Tibial nerve (tissue), 4 donors: ENCODE data around the gene GABRG1. TPM values are rescaled to one million over a fixed set of nuclear protein-coding genes. Genes with fewer than 3 reads are reported as not detected.

Experiments used
- DNase-seq, 2 donors: peaks; one replicate each; pipeline ENCODE4 v3.0.0-alpha.2; 2019; ENCODE audit warnings: low spot score in 2 of 2
- H3K27ac ChIP-seq, 4 donors: fragments of 200-600 bp; sonication (generic) in 3 of 4; one replicate each; pipeline ENCODE4 v1.5.1; 2017 to 2019; ENCODE audit warnings: mild to moderate bottlenecking in 1 of 4
- H3K27me3 ChIP-seq, 2 donors: fragments of 200-600 bp; sonication (generic) in 1 of 2; one replicate each; pipeline versions ENCODE4 v1.5.1 to v1.6.0; 2017 to 2019
- H3K36me3 ChIP-seq, 3 donors: fragments of 200-600 bp; sonication (generic); one replicate each; pipeline ENCODE4 v1.5.1; 2018 to 2019
- H3K4me1 ChIP-seq, 4 donors: fragments of 200-600 bp; sonication (generic) in 3 of 4; one replicate each; pipeline ENCODE4 v1.5.1; 2017 to 2019
- H3K4me3 ChIP-seq, 4 donors: fragments of 200-600 bp; sonication (generic) in 3 of 4; one replicate each; pipeline ENCODE4 v1.5.1; 2017 to 2019; ENCODE audit warnings: mild to moderate bottlenecking in 1 of 4, moderate library complexity in 1 of 4
- H3K9me3 ChIP-seq, 4 donors: fragments of 200-600 bp; sonication (generic) in 3 of 4; one replicate each; pipeline ENCODE4 v1.5.1; 2017 to 2019
- EP300 ChIP-seq, 2 donors: sonication (generic); formaldehyde crosslinking; IDR thresholded peaks; one replicate each; pipeline ENCODE4 v1.6.1; 2017; ENCODE audit warnings: antibody characterized with exemption in 2 of 2, mild to moderate bottlenecking in 1 of 2
- POLR2A ChIP-seq, 2 donors: fragments of 450-650 bp; IDR thresholded peaks; one replicate each; pipeline ENCODE4 v1.6.1; 2017; ENCODE audit warnings: antibody characterized with exemption in 2 of 2, mild to moderate bottlenecking in 2 of 2, moderate library complexity in 2 of 2
- WGBS, 2 donors: methylation state at CpG; one replicate each; pipeline ENCODE4 v1.1.5; 2018; 5-methylcytosine and 5-hydroxymethylcytosine counted together
- total RNA-seq, 4 donors: library from RNA; depleted of rRNA; stranded (reverse); fragments of >200 nt; gene quantifications; one replicate each; pipeline ENCODE4 v1.1.0, GENCODE V29; 2016
- TF ChIP-seq, protein P1 (sequence below), 5 experiments: fragments of 200-600 bp in 3 of 5; fragments of 450-650 bp in 2 of 5; sonication (generic) in 3 of 5; IDR thresholded peaks; one replicate each; pipeline ENCODE4 v1.5.1; 2016 to 2019; ENCODE audit warnings: antibody characterized with exemption in 5 of 5, mild to moderate bottlenecking in 3 of 5, moderate library complexity in 2 of 5

The GABRG1 gene
- total RNA-seq, 4 donors from 2014 or later: 0.59 to 9.4 (median 1.8) TPM

DNA sequence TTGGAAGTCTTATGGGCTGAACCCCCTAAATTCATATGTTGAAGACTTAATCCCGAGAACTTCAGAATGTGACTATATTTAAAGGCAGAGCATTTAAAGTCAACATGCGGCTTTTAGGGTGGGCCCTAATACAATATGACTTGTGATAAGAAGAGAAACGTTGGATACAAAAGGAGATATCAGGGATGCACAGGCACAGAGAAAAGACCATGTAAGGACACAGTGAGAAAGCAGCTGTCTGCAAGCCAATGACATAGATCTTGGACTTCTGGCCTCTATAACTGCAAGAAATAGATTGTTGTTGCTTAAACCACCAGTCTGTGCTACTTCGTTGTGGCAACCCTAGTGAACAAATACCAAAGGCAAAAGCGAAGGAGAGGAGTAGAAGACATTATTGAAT is 42.2 kb downstream of the GABRG1 start:
- Histone ChIP-seq H3K36me3 (no peaks in the 10 kb centered on the region), H3K4me3 (no peak overlapping the region), H3K9me3 (no peaks in the 10 kb centered on the region), H3K27me3 (no peaks in the 10 kb centered on the region), H3K27ac (no peak overlapping the region), H3K4me1 (no peaks in the 10 kb centered on the region)
- DNase-seq: no peak
- TF ChIP-seq, protein P1, sequence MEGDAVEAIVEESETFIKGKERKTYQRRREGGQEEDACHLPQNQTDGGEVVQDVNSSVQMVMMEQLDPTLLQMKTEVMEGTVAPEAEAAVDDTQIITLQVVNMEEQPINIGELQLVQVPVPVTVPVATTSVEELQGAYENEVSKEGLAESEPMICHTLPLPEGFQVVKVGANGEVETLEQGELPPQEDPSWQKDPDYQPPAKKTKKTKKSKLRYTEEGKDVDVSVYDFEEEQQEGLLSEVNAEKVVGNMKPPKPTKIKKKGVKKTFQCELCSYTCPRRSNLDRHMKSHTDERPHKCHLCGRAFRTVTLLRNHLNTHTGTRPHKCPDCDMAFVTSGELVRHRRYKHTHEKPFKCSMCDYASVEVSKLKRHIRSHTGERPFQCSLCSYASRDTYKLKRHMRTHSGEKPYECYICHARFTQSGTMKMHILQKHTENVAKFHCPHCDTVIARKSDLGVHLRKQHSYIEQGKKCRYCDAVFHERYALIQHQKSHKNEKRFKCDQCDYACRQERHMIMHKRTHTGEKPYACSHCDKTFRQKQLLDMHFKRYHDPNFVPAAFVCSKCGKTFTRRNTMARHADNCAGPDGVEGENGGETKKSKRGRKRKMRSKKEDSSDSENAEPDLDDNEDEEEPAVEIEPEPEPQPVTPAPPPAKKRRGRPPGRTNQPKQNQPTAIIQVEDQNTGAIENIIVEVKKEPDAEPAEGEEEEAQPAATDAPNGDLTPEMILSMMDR (IDR thresholded peaks at IDR 0.05): no peak
- TF ChIP-seq EP300 (IDR thresholded peaks at IDR 0.05) (no peak), POLR2A (IDR thresholded peaks at IDR 0.05) (no peak)
- WGBS, 2 donors: 77 to 82% methylated on average over 5 of the region's 5 CpGs

DNA sequence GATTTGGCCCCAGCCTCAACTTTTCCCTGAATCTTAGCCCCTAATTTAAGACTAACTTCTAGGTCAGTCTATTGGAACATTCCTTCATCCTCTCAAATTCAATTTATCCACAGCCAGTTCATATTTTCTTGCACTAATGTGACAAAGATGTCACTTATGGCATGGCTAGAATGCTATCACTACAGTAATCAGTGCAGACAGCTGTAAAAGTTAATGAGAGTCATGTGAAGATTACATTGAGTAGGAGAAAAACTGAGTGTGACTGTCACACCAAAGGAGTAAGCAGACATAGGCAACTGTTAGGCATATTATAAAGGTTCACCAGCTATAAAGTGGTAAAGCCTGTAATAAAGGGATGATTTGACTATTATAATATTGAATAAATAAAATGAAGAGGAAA is 42.6 kb downstream of the GABRG1 start:
- Histone ChIP-seq H3K27me3 (no peaks in the 10 kb centered on the region), H3K4me3 (no peak overlapping the region), H3K27ac (no peak overlapping the region), H3K36me3 (no peaks in the 10 kb centered on the region), H3K4me1 (no peaks in the 10 kb centered on the region), H3K9me3 (no peaks in the 10 kb centered on the region)
- no peak for DNase-seq
- TF ChIP-seq EP300 (IDR thresholded peaks at IDR 0.05): no peak
- TF ChIP-seq, protein P1 (IDR thresholded peaks at IDR 0.05): no peak
- no peak for TF ChIP-seq POLR2A (IDR thresholded peaks at IDR 0.05)

DNA sequence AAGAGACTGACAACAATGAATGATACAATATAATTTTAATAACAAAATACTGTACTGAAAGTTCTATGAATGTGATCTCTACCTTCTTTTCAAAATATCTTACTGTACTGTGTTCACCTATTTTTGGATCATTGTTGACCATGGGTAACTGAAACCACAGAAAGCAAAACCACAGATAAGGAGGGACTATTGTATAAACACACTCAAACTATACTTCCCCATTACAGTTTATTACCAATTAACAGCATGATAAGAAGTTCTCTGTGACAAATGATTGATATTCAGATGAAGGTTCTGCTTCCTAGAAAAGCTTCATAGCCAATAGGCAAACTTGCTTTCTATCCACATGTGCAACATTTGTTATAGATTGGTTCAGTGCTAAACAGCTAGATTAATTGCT is 50.1 kb downstream of the GABRG1 start:
- Histone ChIP-seq H3K4me3 (no peak overlapping the region), H3K36me3 (no peaks in the 10 kb centered on the region), H3K9me3 (no peaks in the 10 kb centered on the region), H3K27ac (no peak overlapping the region), H3K27me3 (no peaks in the 10 kb centered on the region), H3K4me1 (no peaks in the 10 kb centered on the region)
- DNase-seq: no peak
- no peak for TF ChIP-seq EP300 (IDR thresholded peaks at IDR 0.05)
- no peak for TF ChIP-seq POLR2A (IDR thresholded peaks at IDR 0.05)
- TF ChIP-seq, protein P1 (IDR thresholded peaks at IDR 0.05): no peak

DNA sequence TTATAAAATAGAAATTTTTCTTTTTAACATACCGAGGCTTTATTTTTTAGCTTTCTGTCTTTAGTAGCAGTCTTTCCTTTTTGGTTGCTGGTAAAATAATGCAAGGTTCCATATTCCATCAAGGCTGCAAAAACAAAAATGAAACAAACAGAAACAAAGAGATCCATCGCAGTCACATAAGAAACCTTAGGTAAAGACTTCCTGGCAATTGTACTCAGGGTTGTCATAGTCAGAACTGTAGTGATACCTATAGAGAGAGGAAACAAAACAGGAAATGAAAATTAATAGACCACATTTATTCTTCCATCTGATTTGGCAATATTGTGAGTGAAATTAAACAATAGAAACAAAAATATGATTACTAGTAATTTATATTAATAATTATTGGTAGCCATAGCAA is 72.5 kb downstream of the GABRG1 start:
- H3K27ac ChIP-seq: no peak overlapping the region
- H3K27me3 ChIP-seq: no peaks in the 10 kb centered on the region
- H3K4me3 ChIP-seq: no peak overlapping the region
- DNase-seq: no peak
- H3K36me3 ChIP-seq: no peaks in the 10 kb centered on the region
- 85 to 88% methylated on average over 2 of the region's 2 CpGs for WGBS, 2 donors
- no peak for TF ChIP-seq EP300 (IDR thresholded peaks at IDR 0.05)
- TF ChIP-seq POLR2A (IDR thresholded peaks at IDR 0.05): no peak
- TF ChIP-seq, protein P1 (IDR thresholded peaks at IDR 0.05): no peak
- H3K9me3 ChIP-seq: no peaks in the 10 kb centered on the region
- no peaks in the 10 kb centered on the region for H3K4me1 ChIP-seq

DNA sequence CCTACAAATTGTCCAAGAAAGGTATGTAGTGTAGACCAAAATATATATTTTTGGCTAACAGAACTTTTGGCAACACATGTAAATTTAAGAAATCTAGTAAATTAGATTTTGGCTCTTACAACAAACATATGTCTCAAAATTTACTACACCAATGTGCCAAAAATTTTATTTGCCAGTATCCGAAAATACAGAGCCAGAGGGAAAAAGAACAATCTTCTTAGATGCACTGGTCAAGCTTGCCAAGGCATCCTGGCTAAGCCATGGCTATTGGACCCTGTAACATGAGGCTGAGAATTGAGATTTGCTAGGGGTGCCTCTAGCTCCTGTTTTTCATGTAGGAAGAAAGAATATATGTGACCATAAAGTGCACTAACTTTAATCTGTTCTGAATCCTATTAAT is 91.8 kb downstream of the GABRG1 start:
- Histone ChIP-seq H3K4me3 (no peak overlapping the region), H3K9me3 (peaks cover 0 to 5% (median 0%) of the 10 kb centered on the region in 4 donors), H3K27me3 (no peaks in the 10 kb centered on the region), H3K27ac (no peak overlapping the region), H3K4me1 (no peaks in the 10 kb centered on the region), H3K36me3 (no peaks in the 10 kb centered on the region)
- DNase-seq: no peak
- 83 to 88% methylated on average over 1 of the region's 1 CpG for WGBS, 2 donors
- TF ChIP-seq EP300 (IDR thresholded peaks at IDR 0.05): no peak
- TF ChIP-seq, protein P1 (IDR thresholded peaks at IDR 0.05): no peak
- TF ChIP-seq POLR2A (IDR thresholded peaks at IDR 0.05): no peak
